SHP77 (cell line): ENCODE measurements around the gene ABHD12.
A peak's percentile ranks its signal among the peaks of the same experiment; 100 is the strongest.
"Not testable (repeated sequence)": the region's sequence is repeated elsewhere in the genome, so short reads cannot be mapped to it uniquely, and the experiment has no call there.

Experiments used
- DNase-seq, 2 experiments: peaks; one replicate each; lab custom pipeline; 2025; lab: John Stamatoyannopoulos, UW

ABHD12 gene

GRCh38 chr20:25353747-25354705 is 36.6 kb downstream of the ABHD12 start:
- DNase-seq, result no peak

- no peak for DNase-seq
Observed at GRCh38 chr20:25353353-25353746, 37.3 kb downstream of the ABHD12 start.

GRCh38 chr20:25352746-25353145 is 37.9 kb downstream of the ABHD12 start:
- no peak for DNase-seq

DNA sequence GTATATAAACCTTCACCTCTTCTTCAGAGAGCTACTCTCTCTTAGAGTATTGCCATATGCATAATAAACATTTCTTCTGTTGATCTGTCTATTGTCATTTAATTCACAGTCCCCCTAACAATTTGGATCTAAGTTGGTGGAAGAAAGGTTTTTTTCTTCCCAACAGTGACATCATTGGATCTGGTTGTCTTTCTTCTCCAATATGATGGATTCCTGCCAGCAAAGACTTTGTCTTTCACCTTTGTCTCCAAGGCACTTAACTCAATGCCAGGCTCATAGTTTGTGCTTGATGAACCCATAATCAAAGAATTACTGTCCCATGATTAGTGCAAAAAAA is 39.6 kb downstream of the ABHD12 start:
- no peak for DNase-seq

DNA sequence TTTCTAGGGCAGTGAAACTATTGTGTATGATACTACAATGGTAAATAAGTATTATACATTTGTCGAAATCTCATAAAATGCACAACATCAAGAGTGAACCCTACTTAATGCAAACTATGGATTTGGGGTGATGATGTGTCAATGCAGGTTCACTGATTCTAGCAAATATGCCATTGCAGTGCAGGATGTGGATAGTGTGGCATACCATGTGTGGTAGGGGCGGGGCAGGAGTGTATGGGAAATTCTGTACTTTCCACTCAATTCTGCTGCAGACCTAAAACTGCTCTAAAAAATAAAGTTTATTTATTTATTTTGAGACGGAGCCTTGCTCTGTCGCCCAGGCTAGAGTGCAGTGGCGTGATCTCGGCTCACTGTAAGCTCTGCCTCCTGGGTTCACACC is 44.3 kb downstream of the ABHD12 start:
- DNase-seq, result no peak

GRCh38 chr20:25345721-25346120 is 44.9 kb downstream of the ABHD12 start:
- DNase-seq, result no peak

DNA sequence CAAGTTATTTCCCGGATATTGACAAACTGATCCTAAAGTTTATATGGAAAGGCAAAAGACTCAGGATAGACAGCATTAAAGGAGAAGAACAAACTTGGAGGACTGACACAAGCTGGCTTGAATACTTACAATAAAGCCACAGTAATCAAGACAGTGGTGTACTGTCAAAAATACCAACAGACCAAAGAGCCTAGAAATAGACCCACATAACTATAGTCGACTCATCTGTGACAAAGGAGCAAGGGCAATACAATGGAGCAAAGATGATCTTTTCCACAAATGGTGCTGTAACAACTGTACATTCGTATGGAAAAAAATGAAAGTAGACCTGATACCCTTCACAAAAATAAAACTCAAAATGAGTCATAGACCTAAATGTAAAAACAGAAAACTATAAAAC is 46.0 kb downstream of the ABHD12 start:
- no peak for DNase-seq

DNA sequence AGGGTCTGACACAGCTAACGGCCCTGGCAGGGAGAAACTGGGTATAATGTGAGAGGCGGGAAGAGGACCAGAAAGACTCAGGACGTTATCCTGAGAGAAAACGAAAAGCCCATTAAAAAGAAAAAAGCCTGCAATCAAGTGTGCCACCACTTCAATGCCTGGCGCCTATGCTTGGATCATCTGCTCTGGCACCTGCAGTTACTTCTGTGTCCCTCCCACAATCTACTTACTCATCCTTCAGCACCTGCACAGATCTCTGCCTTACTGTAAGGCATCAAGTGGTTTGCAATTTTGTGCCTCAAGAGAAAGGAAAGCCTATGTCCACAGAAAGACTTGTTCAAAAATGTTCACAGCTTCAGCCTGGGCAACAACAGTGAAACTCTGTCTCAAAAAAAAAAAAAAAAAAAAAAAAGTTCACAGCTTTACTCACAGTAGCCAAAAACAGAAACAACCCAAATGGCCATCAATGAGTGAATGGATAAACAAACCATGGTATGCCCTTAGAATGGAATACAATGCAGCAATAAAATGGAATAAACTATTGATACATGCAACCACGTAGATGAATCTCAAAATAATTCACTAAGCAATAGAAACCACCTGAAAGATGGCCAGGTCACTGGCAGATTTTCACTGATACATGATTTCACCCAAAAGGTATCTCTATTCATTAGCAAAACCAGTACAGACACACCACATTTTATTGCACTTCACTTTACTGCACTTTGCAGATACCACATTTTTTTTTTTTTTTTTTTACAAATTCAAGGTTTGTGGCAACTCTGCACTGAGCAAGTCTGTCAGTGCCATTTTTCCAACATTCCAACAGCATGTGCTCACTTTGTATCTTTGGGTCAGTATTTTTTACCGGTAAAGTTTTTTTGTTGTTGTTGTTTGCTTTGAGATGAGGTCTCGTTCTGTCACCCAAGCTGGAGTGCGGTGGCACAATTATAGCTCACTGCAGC is 48.6 kb downstream of the ABHD12 start:
- DNase-seq, result peak; percentile 67 to 75

DNA sequence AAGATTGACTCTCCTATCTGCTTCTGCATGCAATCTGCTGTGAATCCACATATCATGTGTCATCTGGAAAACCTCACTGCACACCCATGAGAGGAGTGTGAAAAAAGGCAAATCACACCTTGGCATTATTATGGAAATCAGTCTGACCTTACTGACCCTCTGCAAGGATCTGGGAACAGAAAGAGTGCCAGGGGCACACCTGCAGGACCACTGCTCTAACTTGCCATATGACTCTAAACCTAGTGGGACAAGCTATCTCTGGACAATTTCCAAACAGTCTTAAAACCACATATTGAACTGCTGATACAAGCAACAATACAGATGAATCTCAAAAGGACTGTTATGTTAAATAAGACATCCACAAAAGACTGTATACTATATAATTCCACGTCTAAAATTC is 50.3 kb downstream of the ABHD12 start:
- no peak for DNase-seq

DNA sequence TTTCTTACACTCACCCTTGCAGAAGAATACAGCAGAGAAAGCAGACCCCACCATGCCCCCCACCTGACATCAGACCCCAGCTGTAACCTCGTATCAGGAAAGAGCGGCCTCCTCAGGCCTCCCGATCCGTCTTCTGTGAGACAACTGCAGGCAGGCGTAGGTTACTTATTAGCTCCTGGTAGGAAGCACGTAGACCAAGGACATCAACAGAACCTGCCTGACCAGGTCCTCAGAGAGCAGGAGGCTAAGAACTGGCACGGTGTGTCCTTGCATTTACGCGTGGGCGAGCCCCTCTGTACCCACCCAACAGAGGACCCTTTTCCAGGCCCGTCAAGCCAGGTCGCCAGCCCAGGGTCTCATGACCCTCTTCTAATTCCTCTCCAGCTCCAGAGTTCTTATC is 51.0 kb downstream of the ABHD12 start:
- no peak for DNase-seq

- no peak for DNase-seq
Observed at GRCh38 chr20:25338112-25339023, 52.3 kb downstream of the ABHD12 start.

DNA sequence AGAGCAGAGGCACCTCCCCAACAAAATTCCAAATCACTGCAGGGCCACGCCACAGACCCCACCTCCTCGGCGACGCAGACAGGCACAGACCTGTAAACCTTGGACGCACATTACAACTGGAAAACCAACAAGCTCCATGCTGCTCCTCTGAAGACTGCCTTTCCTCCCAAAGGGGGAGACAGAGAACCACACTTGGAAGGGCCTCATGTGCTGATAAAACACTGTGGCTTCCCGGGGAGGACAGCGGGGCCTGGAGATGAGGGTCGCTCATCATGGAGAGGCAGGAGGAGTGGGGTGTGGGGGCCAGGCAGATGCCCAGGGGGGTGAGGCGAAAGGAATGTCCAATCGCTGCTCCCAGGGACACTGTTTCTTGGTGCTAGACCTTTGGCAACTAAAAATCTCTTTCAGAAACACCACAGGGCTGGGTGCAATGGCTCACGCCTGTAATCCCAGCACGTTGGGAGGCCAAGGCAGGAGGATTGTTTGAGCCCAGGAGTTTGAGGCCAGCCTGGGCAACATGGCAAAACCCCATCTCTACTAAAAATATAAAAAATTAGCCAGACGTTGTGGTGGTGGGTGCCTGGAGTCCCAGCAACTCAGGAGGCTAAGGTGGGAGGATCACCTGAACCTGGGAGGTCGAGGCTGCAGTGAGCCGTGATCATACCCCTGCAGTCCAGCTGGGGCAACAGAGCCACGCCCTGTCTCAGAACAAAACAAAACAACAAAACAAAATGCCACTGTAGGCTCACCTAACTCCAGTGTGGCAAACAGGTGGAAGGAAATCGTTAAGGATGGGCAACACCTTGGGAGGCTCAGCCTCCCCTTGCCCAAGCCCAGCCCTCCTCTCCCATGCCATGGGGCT is 53.8 kb downstream of the ABHD12 start:
- DNase-seq, result peak in 1 of 2 experiments; percentile 33

DNA sequence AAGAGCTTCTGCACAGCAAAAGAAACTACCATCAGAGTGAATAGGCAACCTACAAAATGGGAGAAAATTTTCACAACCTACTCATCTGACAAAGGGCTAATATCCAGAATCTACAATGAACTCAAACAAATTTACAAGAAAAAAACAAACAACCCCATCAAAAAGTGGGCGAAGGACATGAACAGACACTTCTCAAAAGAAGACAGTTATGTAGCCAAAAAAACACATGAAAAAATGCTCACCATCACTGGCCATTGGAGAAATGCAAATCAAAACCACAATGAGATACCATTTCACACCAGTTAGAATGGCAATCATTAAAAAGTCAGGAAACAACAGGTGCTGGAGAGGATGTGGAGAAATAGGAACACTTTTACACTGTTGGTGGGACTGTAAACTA is 55.7 kb downstream of the ABHD12 start:
- not testable (repeated sequence) for DNase-seq

- no peak for DNase-seq
Observed at GRCh38 chr20:25328954-25329498, 61.6 kb downstream of the ABHD12 start.

GRCh38 chr20:25327521-25328235 is 63.0 kb downstream of the ABHD12 start:
- DNase-seq, result no peak

GRCh38 chr20:25325997-25326396 is 64.6 kb downstream of the ABHD12 start:
- no peak for DNase-seq

DNA sequence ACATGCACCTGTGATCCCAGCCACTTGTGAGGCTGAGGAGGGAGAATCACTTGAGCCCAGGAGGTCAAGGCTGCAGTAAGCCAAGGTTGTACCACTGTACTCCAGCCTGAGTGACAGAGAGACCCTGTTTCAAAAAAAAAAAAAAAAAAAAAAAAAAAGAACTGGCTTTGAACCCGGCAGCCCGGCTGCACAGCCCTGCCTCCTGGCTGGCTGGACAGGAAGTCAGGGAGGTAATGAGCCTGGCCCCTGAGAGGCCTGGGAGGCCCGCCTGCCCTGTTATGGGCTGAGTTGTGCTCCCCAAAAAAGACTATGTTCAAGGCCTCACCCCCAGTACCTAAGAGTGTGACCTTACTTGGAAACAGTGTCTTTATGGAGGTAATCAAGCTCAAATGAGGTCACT is 65.6 kb downstream of the ABHD12 start:
- no peak for DNase-seq

DNA sequence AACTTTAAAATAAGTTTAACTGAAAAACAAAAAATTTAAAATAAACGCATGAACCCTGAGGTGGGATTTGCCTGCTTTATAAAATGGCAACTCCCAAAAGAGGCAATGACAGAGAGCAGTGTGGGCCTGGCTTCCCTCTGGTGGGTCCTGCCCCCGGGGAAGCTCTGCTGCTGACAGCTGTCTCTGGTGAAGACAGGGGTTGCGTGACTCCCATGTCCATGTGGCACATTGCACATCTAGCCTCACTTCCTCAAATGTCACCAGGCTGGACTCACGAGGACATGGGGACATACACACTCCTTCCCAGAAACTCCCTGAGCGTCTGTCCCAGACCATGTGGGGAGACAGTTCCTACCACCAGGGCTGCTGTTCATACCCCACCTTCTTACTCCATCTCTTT is 66.2 kb downstream of the ABHD12 start:
- no peak for DNase-seq

DNA sequence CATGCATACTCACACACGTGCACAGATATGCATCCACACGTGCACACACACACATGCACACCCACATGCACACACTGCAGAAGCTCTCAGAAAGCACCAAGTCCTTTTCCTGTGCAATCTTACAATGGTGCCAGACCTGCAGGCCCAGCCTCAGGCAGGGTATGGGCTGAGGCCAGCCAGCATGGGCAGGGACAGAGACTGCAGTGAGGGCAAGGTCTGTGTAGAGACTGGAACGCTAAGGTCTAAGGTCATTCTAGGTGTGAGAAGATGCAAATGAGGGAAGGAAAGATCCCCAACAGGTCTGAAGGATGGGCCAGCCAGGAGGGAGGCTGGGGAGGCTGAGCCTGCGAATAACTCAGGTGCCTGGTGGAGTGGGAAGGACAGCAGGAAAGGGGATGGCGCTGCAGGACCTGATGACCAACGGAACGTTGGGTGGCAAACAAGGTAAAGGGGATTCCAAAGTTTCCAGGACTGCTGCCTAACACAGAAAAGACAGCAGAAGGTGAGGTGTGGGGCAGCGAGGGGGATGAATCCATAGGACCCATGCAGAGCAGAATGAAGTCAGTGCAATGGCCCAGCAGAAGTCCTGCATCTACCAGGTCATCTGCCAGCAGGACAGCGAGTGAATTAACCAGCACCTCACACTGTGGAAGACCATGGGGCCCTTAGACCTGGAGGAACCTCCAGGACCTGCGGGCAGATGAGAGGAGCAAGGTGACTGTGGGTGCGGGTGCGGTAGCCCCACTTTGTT is 67.0 kb downstream of the ABHD12 start:
- DNase-seq, result no peak
